IMR-90 (cell line): ENCODE data around the gene UNC50. TPM values are rescaled to one million over a fixed set of nuclear protein-coding genes. Genes with fewer than 3 reads are reported as not detected.

Experiments
- ATAC-seq: fragments of 200-7000 bp; cut with Tn5 transposase; 2 replicates; pipeline ENCODE4 v1.9.1; 2020; ENCODE audit warnings: low read depth, mild to moderate bottlenecking, moderate library complexity
- BruUV-seq: library from RNA; stranded (reverse); fragments of 400-500 nt; replicated peaks from 2 replicates; lab custom pipeline; 2021; lab: Mats Ljungman, UMichigan
- CTCF ChIA-PET: fragments of 300-600 bp; formaldehyde crosslinking; extraction: SDS; loops from one replicate; lab custom pipeline; 2021; ENCODE audit warnings: antibody characterized with exemption; lab: Yijun Ruan, JAX
- POLR2A ChIA-PET: fragments of 300-600 bp; sonication (Branson Sonifier 250); formaldehyde crosslinking; loops from one replicate; lab custom pipeline; 2022; ENCODE audit warnings: antibody characterized with exemption; ENCODE audit not compliant: unreplicated experiment; lab: Charles Lee
- DNase-seq: peaks from one replicate; pipeline ENCODE4 v3.0.0; 2013
- H2AFZ ChIP-seq: replicated peaks from 2 replicates; pipeline ENCODE3; 2013; ENCODE audit warnings: low read length, mild to moderate bottlenecking; ENCODE audit not compliant: poor library complexity
- H2AK5ac ChIP-seq: 2 replicates; pipeline ENCODE4 v1.6.1; 2013; ENCODE audit warnings: low read depth, low read length, inconsistent platforms
- H2AK9ac ChIP-seq: replicated peaks from 2 replicates; pipeline ENCODE3; 2013; ENCODE audit warnings: mild to moderate bottlenecking, low read depth, low read length, moderate library complexity; ENCODE audit not compliant: poor library complexity
- H2BK120ac ChIP-seq: 2 replicates; pipeline ENCODE4 v1.6.1; 2013; ENCODE audit warnings: low read depth, low read length, inconsistent platforms
- H2BK15ac ChIP-seq: 3 replicates; pipeline ENCODE4 v1.6.1; 2013; ENCODE audit warnings: low read depth, low read length, inconsistent platforms
- H2BK20ac ChIP-seq: 2 replicates; pipeline ENCODE4 v1.6.1; 2013; ENCODE audit warnings: low read depth, mild to moderate bottlenecking, inconsistent platforms, low read length, moderate library complexity
- H2BK5ac ChIP-seq: 2 replicates; pipeline ENCODE4 v1.6.1; 2013; ENCODE audit warnings: mild to moderate bottlenecking, low read depth, low read length, inconsistent platforms; ENCODE audit not compliant: poor library complexity, severe bottlenecking
- H3K14ac ChIP-seq: replicated peaks from 2 replicates; pipeline ENCODE4 v1.6.1; 2013; ENCODE audit warnings: low read depth, low read length, inconsistent platforms
- H3K18ac ChIP-seq: 2 replicates; pipeline ENCODE4 v1.6.1; 2013; ENCODE audit warnings: low read depth, low read length, control low read depth
- H3K23ac ChIP-seq: 2 replicates; pipeline ENCODE4 v1.6.1; 2013; ENCODE audit warnings: low read depth, low read length, inconsistent platforms
- H3K27ac ChIP-seq: 2 replicates; pipeline ENCODE4 v1.5.1; 2013; ENCODE audit warnings: mild to moderate bottlenecking, control low read depth, low read length; ENCODE audit not compliant: insufficient read depth
- H3K27me3 ChIP-seq: 2 replicates; pipeline ENCODE4 v1.6.1; 2013; ENCODE audit warnings: low read length; ENCODE audit not compliant: control insufficient read depth, insufficient read depth
- H3K36me3 ChIP-seq: 2 replicates; pipeline ENCODE4 v1.6.1; 2013; ENCODE audit warnings: low read length, mixed read lengths; ENCODE audit not compliant: control insufficient read depth, insufficient read depth
- H3K4ac ChIP-seq: 2 replicates; pipeline ENCODE4 v1.6.1; 2013; ENCODE audit warnings: low read depth, low read length, inconsistent platforms
- H3K4me1 ChIP-seq: 2 replicates; pipeline ENCODE4 v1.6.1; 2013; ENCODE audit warnings: low read length, mixed read lengths; ENCODE audit not compliant: control insufficient read depth, insufficient read depth
- H3K4me2 ChIP-seq: 2 replicates; pipeline ENCODE4 v1.6.1; 2013; ENCODE audit warnings: low read depth, mild to moderate bottlenecking, control low read depth, low read length, moderate library complexity
- H3K4me3 ChIP-seq: 2 replicates; pipeline ENCODE4 v1.5.1; 2013; ENCODE audit warnings: low read depth, mild to moderate bottlenecking, control low read depth, low read length, moderate library complexity; ENCODE audit not compliant: insufficient read depth
- H3K56ac ChIP-seq: 2 replicates; pipeline ENCODE4 v1.6.1; 2013; ENCODE audit warnings: low read length, inconsistent platforms; ENCODE audit not compliant: insufficient read depth; ENCODE audit errors: extremely low read depth
- H3K79me1 ChIP-seq, 2 experiments: 2 replicates each; pipeline ENCODE4 v1.6.1; 2013; ENCODE audit warnings: low read length in 2 of 2, inconsistent platforms in 1 of 2, low read depth in 1 of 2
- H3K9ac ChIP-seq: 2 replicates; pipeline ENCODE4 v1.6.1; 2013; ENCODE audit warnings: low read depth, low read length, control low read depth
- H3K9me1 ChIP-seq: 2 replicates; pipeline ENCODE4 v1.6.1; 2013; ENCODE audit warnings: low read length, inconsistent platforms; ENCODE audit not compliant: insufficient read depth
- H3K9me3 ChIP-seq: 2 replicates; pipeline ENCODE4 v1.6.1; 2013; ENCODE audit warnings: low read length; ENCODE audit not compliant: control insufficient read depth, insufficient read depth
- H4K20me1 ChIP-seq: 2 replicates; pipeline ENCODE4 v1.6.1; 2013; ENCODE audit warnings: low read length, inconsistent platforms; ENCODE audit not compliant: insufficient read depth
- H4K5ac ChIP-seq: 2 replicates; pipeline ENCODE4 v1.6.1; 2013; ENCODE audit warnings: mild to moderate bottlenecking, low read depth, low read length, control low read depth
- H4K8ac ChIP-seq, 2 experiments: 2 replicates each; pipeline ENCODE4 v1.6.1; 2013; ENCODE audit warnings: low read depth in 2 of 2, low read length in 2 of 2, control low read depth in 1 of 2, inconsistent platforms in 1 of 2
- H4K91ac ChIP-seq: 2 replicates; pipeline ENCODE4 v1.6.1; 2013; ENCODE audit warnings: low read depth, low read length, inconsistent platforms; ENCODE audit not compliant: insufficient read depth
- CTCF ChIP-seq: conservative IDR thresholded peaks from 2 replicates; pipeline ENCODE4 v1.5.1; 2012; ENCODE audit warnings: mild to moderate bottlenecking, low read depth, low read length, improper control_type of control experiment
- ELK1 ChIP-seq: fragments of 150-350 bp; IDR thresholded peaks from 2 replicates; pipeline ENCODE4 v1.6.1; 2016; ENCODE audit warnings: low read depth, mild to moderate bottlenecking, low read length, moderate library complexity, borderline replicate concordance
- MAFK ChIP-seq: IDR thresholded peaks from 2 replicates; pipeline ENCODE4 v1.6.1; 2012; ENCODE audit warnings: low read depth, low read length, improper control_type of control experiment
- MXI1 ChIP-seq: IDR thresholded peaks from 2 replicates; pipeline ENCODE4 v1.6.1; 2012; ENCODE audit warnings: low read depth, mild to moderate bottlenecking, low read length, moderate library complexity, borderline replicate concordance
- NFE2L2 ChIP-seq: fragments of 150-350 bp; IDR thresholded peaks from 2 replicates; pipeline ENCODE4 v1.6.1; 2016; ENCODE audit warnings: low read depth, mild to moderate bottlenecking, low read length
- RAD21 ChIP-seq: IDR thresholded peaks from 2 replicates; pipeline ENCODE4 v1.6.1; 2012; ENCODE audit warnings: low read length, improper control_type of control experiment
- RCOR1 ChIP-seq: IDR thresholded peaks from 2 replicates; pipeline ENCODE4 v1.6.1; 2012; ENCODE audit warnings: mild to moderate bottlenecking, low read length, improper control_type of control experiment; ENCODE audit not compliant: insufficient replicate concordance
- RFX5 ChIP-seq: IDR thresholded peaks from 2 replicates; pipeline ENCODE4 v1.8.0; 2012; ENCODE audit warnings: low read depth, mild to moderate bottlenecking, low read length, moderate library complexity
- USF2 ChIP-seq: fragments of 150-350 bp; IDR thresholded peaks from 2 replicates; pipeline ENCODE4 v1.6.1; 2017; ENCODE audit warnings: mild to moderate bottlenecking, antibody characterized with exemption, low read length, low read depth
- WGBS, 2 experiments: methylation state at CpG; one replicate each; pipeline versions ENCODE4 v1.1.5 to v1.1.7; 2013; ENCODE audit warnings: missing lambda C conversion rate in 2 of 2; ENCODE audit not compliant: insufficient read length in 1 of 2; ENCODE audit errors: extremely low coverage in 2 of 2; 5-methylcytosine and 5-hydroxymethylcytosine counted together
- dilution Hi-C: fragments of 300-500 bp; cut with HindIII; formaldehyde crosslinking; loops from one replicate; pipeline ENCODE4 v1.14.3; 2018; ENCODE audit warnings: low sequenced_read_pairs; ENCODE audit not compliant: unreplicated experiment
- in situ Hi-C: fragments of 300-500 bp; cut with MboI; formaldehyde crosslinking; loops from 3 replicates; pipeline ENCODE4 v1.14.3; 2019; ENCODE audit warnings: low sequenced_read_pairs, inconsistent platforms, mixed read lengths
- intact Hi-C: fragments of 100-400 bp; cut with micrococcal nuclease; formaldehyde crosslinking; loops from 2 replicates; pipeline ENCODE4 v1.10.0; 2022
- polyA plus RNA-seq, 3 experiments: library from polyadenylated mRNA; depleted of rRNA; stranded (reverse); fragments of >200 nt; gene quantifications; 2 replicates each; pipeline ENCODE4 v1.2.3, GENCODE V29; 2012; ENCODE audit warnings: low replicate concordance in 1 of 3
- total RNA-seq: library from RNA; depleted of rRNA; stranded (reverse); fragments of >200 nt; gene quantifications from 2 replicates; pipeline ENCODE4 v1.2.3, GENCODE V29; 2012

Gene UNC50
- total and polyA plus RNA-seq, 2 of the 4 experiments (the other 2 are of a cell fraction), result 18.3 to 34.1 TPM

GRCh38 chr2:98583816-98584618, 24.4 kb upstream of the UNC50 start (continued):
- no peak for TF ChIP-seq USF2

- Histone ChIP-seq H3K4me3 (no peak overlapping the region), H3K9me1 (peaks cover 4% of the 10 kb centered on the region; the same call in 1 of the 2 replicates), H3K36me3 (peaks cover 12% of the 10 kb centered on the region), H2AFZ (no peak overlapping the region), H4K5ac (no peak overlapping the region), H2AK5ac (no peak overlapping the region), H3K9me3 (no peaks in the 10 kb centered on the region), H2BK20ac (no peak overlapping the region), H3K4me2 (no peak overlapping the region), H3K27ac (no peak overlapping the region), H4K8ac (no peak overlapping the region), H3K56ac (no peak overlapping the region), H3K27me3 (no peaks in the 10 kb centered on the region), H3K4me1 (no peaks in the 10 kb centered on the region), H3K23ac (no peak overlapping the region), H3K4ac (no peak overlapping the region), H2AK9ac (no peak overlapping the region), H3K79me1 (no peaks in the 10 kb centered on the region), H4K20me1 (no peaks in the 10 kb centered on the region), H2BK15ac (no peak overlapping the region), H3K9ac (no peak overlapping the region), H4K91ac (no peak overlapping the region), H3K18ac (no peak overlapping the region), H3K14ac (no peak overlapping the region), H2BK5ac (no peak overlapping the region), H2BK120ac (no peak overlapping the region)
- TF ChIP-seq MAFK, result no peak
- no peak for TF ChIP-seq RAD21
- no peak for TF ChIP-seq NFE2L2
- TF ChIP-seq CTCF, result no peak
- TF ChIP-seq ELK1, result no peak
- TF ChIP-seq RCOR1, result no peak
- TF ChIP-seq MXI1, result no peak
- TF ChIP-seq USF2, result no peak
- TF ChIP-seq RFX5, result no peak
- DNase-seq (no peak), ATAC-seq (no peak)
- POLR2A ChIA-PET, result no interaction called here
- dilution Hi-C loops (no loop called here), intact Hi-C loops (no loop called here), in situ Hi-C loops (no loop called here)
- no TSS peak for BruUV-seq
- 100% methylated on average over 2 of the region's 10 CpGs; no CpG with 5 or more reads in 1 of the 2 experiments for WGBS, 2 experiments
- CTCF ChIA-PET, result interaction anchor here (0.6 kb wide), 1 partner anchor 22 kb away, joined by 6 read pairs; no protein-coding TSS in a partner anchor
Observed at GRCh38 chr2:98585386-98585785, 23.0 kb upstream of the UNC50 start.
